Lung (tissue), 12 donors: ENCODE data around the gene SOX9. TPM values are rescaled to one million over a fixed set of nuclear protein-coding genes. Genes with fewer than 3 reads are reported as not detected.
A peak's percentile ranks its signal among the peaks of the same experiment; 100 is the strongest.

ENCODE experiments used
- ATAC-seq: fragments of 200-7000 bp; cut with Tn5 transposase; one replicate; pipeline ENCODE4 v1.9.1; 2020; ENCODE audit warnings: moderate number of reproducible peaks; ENCODE audit not compliant: insufficient read depth, low FRiP score
- DNase-seq, 3 donors: peaks; one replicate each; pipeline ENCODE4 v3.0.0-alpha.2; 2013 to 2017
- H3K27ac ChIP-seq, 2 donors: one replicate each; pipeline ENCODE4 v1.5.1; 2013; ENCODE audit warnings: mild to moderate bottlenecking in 2 of 2, moderate library complexity in 2 of 2, control low read depth in 1 of 2, inconsistent platforms in 1 of 2, low read depth in 1 of 2, low read length in 1 of 2
- H3K27me3 ChIP-seq, 3 donors: one replicate each; pipeline ENCODE4 v1.5.1; 2013; ENCODE audit warnings: low read length in 2 of 3; ENCODE audit not compliant: control insufficient read depth in 3 of 3, insufficient read depth in 3 of 3
- H3K36me3 ChIP-seq, 4 donors: one replicate each; pipeline ENCODE4 v1.5.1; 2013; ENCODE audit warnings: low read length in 4 of 4, mild to moderate bottlenecking in 1 of 4, moderate library complexity in 1 of 4; ENCODE audit not compliant: control insufficient read depth in 4 of 4, insufficient read depth in 4 of 4
- H3K4me1 ChIP-seq, 5 donors: one replicate each; pipeline ENCODE4 v1.5.1; 2013; ENCODE audit warnings: low read length in 5 of 5, mild to moderate bottlenecking in 2 of 5, moderate library complexity in 1 of 5; ENCODE audit not compliant: control insufficient read depth in 5 of 5, insufficient read depth in 5 of 5
- H3K4me3 ChIP-seq: one replicate; pipeline ENCODE4 v1.5.1; 2013; ENCODE audit warnings: mild to moderate bottlenecking, control low read depth, moderate library complexity
- H3K9ac ChIP-seq, 2 donors: one replicate each; pipeline ENCODE4 v1.5.1; 2013; ENCODE audit warnings: low read length in 2 of 2, control low read depth in 1 of 2; ENCODE audit not compliant: insufficient read depth in 1 of 2
- H3K9me3 ChIP-seq, 4 donors: one replicate each; pipeline ENCODE4 v1.5.1; 2013; ENCODE audit warnings: low read length in 3 of 4, mild to moderate bottlenecking in 1 of 4, moderate library complexity in 1 of 4; ENCODE audit not compliant: control insufficient read depth in 4 of 4, insufficient read depth in 3 of 4
- CTCF ChIP-seq: IDR thresholded peaks from 2 replicates; pipeline ENCODE4 v1.5.1; 2012; ENCODE audit warnings: mild to moderate bottlenecking; ENCODE audit errors: control extremely low read depth, extremely low read depth
- WGBS, 2 donors: extraction: QIAGEN DNeasy Blood & Tissue Kit; methylation state at CpG; one replicate each; pipeline ENCODE4 v1.1.7; 2013; 5-methylcytosine and 5-hydroxymethylcytosine counted together
- polyA plus RNA-seq, 2 donors: library from polyadenylated mRNA; stranded (reverse); fragments of 200-250 nt; gene quantifications; one replicate each; pipeline ENCODE4 v1.2.1, GENCODE V29; 2013
- total RNA-seq, 2 donors: library from RNA; depleted of rRNA in 1 of 2; stranded (reverse); fragments of >200 nt in 1 of 2; gene quantifications; one replicate each; pipeline ENCODE4 v1.2.1, GENCODE V29; 2014 to 2021
- donor health status: control.
- donor health status: control.
- donor health status: Bipolar disorder and iron deficiency.
- donor health status: healthy.
- donor health status: DM: yes; HTN: yes; CAD: no.

Gene SOX9
- total and polyA plus RNA-seq, 4 donors, result 2.3 to 19.2 (median 3.8) TPM

GRCh38 chr17:72101526-72101925 lies 19.3 kb upstream of the SOX9 start:
- 68 to 75% methylated on average over 3 of the region's 3 CpGs for WGBS, 2 donors
- Histone ChIP-seq H3K27me3 (no peaks in the 10 kb centered on the region), H3K4me3 (no peak overlapping the region), H3K36me3 (no peaks in the 10 kb centered on the region), H3K4me1 (no peaks in the 10 kb centered on the region), H3K9ac (no peak overlapping the region), H3K27ac (no peak overlapping the region), H3K9me3 (peaks cover 0 to 3% (median 0%) of the 10 kb centered on the region in 4 donors)
- DNase-seq, result peak in 1 of 3 donors; percentile 36
- TF ChIP-seq CTCF, result no peak
- ATAC-seq, result no peak

- peaks cover 0 to 3% (median 0%) of the 10 kb centered on the region in 4 donors for H3K9me3 ChIP-seq
- WGBS, 2 donors, result 92 to 94% methylated on average over 1 of the region's 1 CpG
- H3K4me3 ChIP-seq, result no peak overlapping the region
- H3K36me3 ChIP-seq, result no peaks in the 10 kb centered on the region
- DNase-seq (no peak), ATAC-seq (no peak)
- peaks cover 0 to 4% (median 0%) of the 10 kb centered on the region in 5 donors for H3K4me1 ChIP-seq
- TF ChIP-seq CTCF, result no peak
- H3K27ac ChIP-seq, result no peak overlapping the region
- H3K27me3 ChIP-seq, result no peaks in the 10 kb centered on the region
- no peak overlapping the region for H3K9ac ChIP-seq
These were observed 18.5 kb upstream of the SOX9 start for GRCh38 chr17:72102366-72102765.

GRCh38 chr17:72104164-72104862 lies 16.5 kb upstream of the SOX9 start:
- no peaks in the 10 kb centered on the region for H3K27me3 ChIP-seq
- WGBS, 2 donors, result 75 to 76% methylated on average over 11 of the region's 11 CpGs
- no peaks in the 10 kb centered on the region for H3K36me3 ChIP-seq
- DNase-seq (peak; percentile 21 to 58 (median 45)), ATAC-seq (no peak)
- H3K27ac ChIP-seq, result no peak overlapping the region
- no peak overlapping the region for H3K9ac ChIP-seq
- no peak overlapping the region for H3K4me3 ChIP-seq
- peaks cover 0 to 5% (median 0%) of the 10 kb centered on the region in 5 donors for H3K4me1 ChIP-seq
- H3K9me3 ChIP-seq, result no peaks in the 10 kb centered on the region
- no peak for TF ChIP-seq CTCF

- no peak for ATAC-seq
- Histone ChIP-seq H3K4me1 (peaks cover 0 to 5% (median 0%) of the 10 kb centered on the region in 5 donors), H3K36me3 (no peaks in the 10 kb centered on the region), H3K4me3 (no peak overlapping the region), H3K9me3 (no peaks in the 10 kb centered on the region), H3K9ac (no peak overlapping the region), H3K27ac (no peak overlapping the region), H3K27me3 (no peaks in the 10 kb centered on the region)
- WGBS, 2 donors, result 77 to 78% methylated on average over 6 of the region's 6 CpGs
- TF ChIP-seq CTCF, result no peak
- no peak for DNase-seq
These were observed 16.0 kb upstream of the SOX9 start for GRCh38 chr17:72104863-72105234.
